Measurements from ENCODE around the gene ACER2. TPM values are rescaled to one million over a fixed set of nuclear protein-coding genes. Genes with fewer than 3 reads are reported as not detected.

Gene ACER2
- total and polyA plus RNA-seq, 10 of the 15 experiments (the other 5 are each of a cell fraction or from before 2014, with no cell fraction given), result 0.07 to 3.1 (median 2.2) TPM

DNA sequence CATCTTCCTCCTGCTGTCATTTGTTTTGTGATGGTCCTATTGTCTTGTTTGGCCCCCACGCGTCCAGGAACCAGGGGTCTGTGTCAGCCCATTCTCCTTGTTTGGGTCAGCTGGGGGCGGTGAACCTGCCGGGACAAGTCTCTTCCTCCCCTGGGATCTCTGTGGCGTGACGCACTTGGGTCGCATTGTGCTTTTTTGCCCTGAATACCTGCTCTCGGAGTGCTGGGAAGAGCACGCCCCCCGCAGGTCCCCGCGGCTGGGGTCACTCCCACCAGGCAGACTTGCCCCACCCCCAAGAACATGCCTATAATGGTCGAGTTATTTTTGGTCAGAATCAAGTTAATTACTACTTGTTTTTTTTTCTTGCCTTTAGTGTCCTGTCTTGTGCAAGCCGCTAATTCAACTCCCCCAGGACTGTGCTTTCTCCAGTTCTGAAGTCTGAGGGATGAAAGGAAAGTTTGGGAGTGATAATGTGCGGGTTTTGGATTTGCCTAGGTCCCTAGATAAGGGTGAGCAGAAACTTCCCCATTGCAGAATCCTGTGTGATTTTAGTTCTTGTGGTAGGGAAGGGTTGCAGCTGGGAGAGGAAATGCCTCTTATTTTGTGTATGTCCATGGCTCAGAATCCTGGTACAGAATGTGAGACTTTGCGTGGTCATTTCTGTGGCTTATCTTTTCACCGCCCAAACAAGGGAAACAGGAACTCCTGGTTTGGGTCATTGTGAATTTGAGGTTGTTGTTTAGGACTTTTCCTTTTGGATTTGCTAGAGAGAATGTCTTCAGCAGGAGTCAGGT is 789 bp downstream of the ACER2 start (continued):
- TF ChIP-seq, protein P1, sequence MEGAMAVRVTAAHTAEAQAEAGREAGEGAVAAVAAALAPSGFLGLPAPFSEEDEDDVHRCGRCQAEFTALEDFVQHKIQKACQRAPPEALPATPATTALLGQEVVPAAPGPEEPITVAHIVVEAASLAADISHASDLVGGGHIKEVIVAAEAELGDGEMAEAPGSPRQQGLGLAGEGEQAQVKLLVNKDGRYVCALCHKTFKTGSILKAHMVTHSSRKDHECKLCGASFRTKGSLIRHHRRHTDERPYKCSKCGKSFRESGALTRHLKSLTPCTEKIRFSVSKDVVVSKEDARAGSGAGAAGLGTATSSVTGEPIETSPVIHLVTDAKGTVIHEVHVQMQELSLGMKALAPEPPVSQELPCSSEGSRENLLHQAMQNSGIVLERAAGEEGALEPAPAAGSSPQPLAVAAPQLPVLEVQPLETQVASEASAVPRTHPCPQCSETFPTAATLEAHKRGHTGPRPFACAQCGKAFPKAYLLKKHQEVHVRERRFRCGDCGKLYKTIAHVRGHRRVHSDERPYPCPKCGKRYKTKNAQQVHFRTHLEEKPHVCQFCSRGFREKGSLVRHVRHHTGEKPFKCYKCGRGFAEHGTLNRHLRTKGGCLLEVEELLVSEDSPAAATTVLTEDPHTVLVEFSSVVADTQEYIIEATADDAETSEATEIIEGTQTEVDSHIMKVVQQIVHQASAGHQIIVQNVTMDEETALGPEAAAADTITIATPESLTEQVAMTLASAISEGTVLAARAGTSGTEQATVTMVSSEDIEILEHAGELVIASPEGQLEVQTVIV (IDR thresholded peaks at IDR 0.05; ENCODE audit: borderline replicate concordance, partially characterized antibody), result no peak
- TF ChIP-seq SRF (IDR thresholded peaks at IDR 0.05; ENCODE audit: low read depth in 2 of 2, low read length in 2 of 2) (no peak), MTA3 (IDR thresholded peaks at IDR 0.05; ENCODE audit: borderline replicate concordance, low read length) (no peak), NR2F1 (conservative IDR thresholded peaks at IDR 0.05) (no peak), NR2C1 (IDR thresholded peaks at IDR 0.05) (no peak), EED (IDR thresholded peaks at IDR 0.05; ENCODE audit: low read depth) (peak; percentile 42; the same call in 1 of the 2 replicates), ATF7 (IDR thresholded peaks at IDR 0.05; ENCODE audit: low read depth) (no peak), YY1 (IDR thresholded peaks at IDR 0.05; ENCODE audit: low read depth, low read length) (no peak), MYC (IDR thresholded peaks at IDR 0.05; ENCODE audit: insufficient read depth, insufficient read length, insufficient replicate concordance, low read length, severe bottlenecking) (no peak), PAX8 (IDR thresholded peaks at IDR 0.05) (no peak), ZNF207 (IDR thresholded peaks at IDR 0.05; ENCODE audit: borderline replicate concordance) (no peak), JUND (IDR thresholded peaks at IDR 0.05; ENCODE audit: low read depth, low read length) (no peak), BHLHE40 (IDR thresholded peaks at IDR 0.05; ENCODE audit: borderline replicate concordance in 1 of 2, low read depth in 2 of 2, low read length in 1 of 2) (0 out of 4 replicates have a peak, but pooled peaks of 1 of the 2 experiments have one; percentile 3)
- TF ChIP-seq, protein P2, sequence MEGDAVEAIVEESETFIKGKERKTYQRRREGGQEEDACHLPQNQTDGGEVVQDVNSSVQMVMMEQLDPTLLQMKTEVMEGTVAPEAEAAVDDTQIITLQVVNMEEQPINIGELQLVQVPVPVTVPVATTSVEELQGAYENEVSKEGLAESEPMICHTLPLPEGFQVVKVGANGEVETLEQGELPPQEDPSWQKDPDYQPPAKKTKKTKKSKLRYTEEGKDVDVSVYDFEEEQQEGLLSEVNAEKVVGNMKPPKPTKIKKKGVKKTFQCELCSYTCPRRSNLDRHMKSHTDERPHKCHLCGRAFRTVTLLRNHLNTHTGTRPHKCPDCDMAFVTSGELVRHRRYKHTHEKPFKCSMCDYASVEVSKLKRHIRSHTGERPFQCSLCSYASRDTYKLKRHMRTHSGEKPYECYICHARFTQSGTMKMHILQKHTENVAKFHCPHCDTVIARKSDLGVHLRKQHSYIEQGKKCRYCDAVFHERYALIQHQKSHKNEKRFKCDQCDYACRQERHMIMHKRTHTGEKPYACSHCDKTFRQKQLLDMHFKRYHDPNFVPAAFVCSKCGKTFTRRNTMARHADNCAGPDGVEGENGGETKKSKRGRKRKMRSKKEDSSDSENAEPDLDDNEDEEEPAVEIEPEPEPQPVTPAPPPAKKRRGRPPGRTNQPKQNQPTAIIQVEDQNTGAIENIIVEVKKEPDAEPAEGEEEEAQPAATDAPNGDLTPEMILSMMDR (IDR thresholded peaks at IDR 0.05 in 2 of 3, conservative IDR thresholded peaks at IDR 0.05 in 1 of 3; ENCODE audit: control insufficient read depth in 2 of 3, extremely low read depth in 1 of 3, insufficient read depth in 1 of 3, low read depth in 3 of 3, low read length in 3 of 3), result 0 out of 6 replicates have a peak, but pooled peaks of 2 of the 3 experiments have one; percentile 1 to 2
- TF ChIP-seq, protein P3, sequence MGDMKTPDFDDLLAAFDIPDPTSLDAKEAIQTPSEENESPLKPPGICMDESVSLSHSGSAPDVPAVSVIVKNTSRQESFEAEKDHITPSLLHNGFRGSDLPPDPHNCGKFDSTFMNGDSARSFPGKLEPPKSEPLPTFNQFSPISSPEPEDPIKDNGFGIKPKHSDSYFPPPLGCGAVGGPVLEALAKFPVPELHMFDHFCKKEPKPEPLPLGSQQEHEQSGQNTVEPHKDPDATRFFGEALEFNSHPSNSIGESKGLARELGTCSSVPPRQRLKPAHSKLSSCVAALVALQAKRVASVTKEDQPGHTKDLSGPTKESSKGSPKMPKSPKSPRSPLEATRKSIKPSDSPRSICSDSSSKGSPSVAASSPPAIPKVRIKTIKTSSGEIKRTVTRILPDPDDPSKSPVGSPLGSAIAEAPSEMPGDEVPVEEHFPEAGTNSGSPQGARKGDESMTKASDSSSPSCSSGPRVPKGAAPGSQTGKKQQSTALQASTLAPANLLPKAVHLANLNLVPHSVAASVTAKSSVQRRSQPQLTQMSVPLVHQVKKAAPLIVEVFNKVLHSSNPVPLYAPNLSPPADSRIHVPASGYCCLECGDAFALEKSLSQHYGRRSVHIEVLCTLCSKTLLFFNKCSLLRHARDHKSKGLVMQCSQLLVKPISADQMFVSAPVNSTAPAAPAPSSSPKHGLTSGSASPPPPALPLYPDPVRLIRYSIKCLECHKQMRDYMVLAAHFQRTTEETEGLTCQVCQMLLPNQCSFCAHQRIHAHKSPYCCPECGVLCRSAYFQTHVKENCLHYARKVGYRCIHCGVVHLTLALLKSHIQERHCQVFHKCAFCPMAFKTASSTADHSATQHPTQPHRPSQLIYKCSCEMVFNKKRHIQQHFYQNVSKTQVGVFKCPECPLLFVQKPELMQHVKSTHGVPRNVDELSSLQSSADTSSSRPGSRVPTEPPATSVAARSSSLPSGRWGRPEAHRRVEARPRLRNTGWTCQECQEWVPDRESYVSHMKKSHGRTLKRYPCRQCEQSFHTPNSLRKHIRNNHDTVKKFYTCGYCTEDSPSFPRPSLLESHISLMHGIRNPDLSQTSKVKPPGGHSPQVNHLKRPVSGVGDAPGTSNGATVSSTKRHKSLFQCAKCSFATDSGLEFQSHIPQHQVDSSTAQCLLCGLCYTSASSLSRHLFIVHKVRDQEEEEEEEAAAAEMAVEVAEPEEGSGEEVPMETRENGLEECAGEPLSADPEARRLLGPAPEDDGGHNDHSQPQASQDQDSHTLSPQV (IDR thresholded peaks at IDR 0.05), result no peak
- TF ChIP-seq, protein P4, sequence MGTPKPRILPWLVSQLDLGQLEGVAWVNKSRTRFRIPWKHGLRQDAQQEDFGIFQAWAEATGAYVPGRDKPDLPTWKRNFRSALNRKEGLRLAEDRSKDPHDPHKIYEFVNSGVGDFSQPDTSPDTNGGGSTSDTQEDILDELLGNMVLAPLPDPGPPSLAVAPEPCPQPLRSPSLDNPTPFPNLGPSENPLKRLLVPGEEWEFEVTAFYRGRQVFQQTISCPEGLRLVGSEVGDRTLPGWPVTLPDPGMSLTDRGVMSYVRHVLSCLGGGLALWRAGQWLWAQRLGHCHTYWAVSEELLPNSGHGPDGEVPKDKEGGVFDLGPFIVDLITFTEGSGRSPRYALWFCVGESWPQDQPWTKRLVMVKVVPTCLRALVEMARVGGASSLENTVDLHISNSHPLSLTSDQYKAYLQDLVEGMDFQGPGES (IDR thresholded peaks at IDR 0.05), result no peak
- TF ChIP-seq, protein P5, sequence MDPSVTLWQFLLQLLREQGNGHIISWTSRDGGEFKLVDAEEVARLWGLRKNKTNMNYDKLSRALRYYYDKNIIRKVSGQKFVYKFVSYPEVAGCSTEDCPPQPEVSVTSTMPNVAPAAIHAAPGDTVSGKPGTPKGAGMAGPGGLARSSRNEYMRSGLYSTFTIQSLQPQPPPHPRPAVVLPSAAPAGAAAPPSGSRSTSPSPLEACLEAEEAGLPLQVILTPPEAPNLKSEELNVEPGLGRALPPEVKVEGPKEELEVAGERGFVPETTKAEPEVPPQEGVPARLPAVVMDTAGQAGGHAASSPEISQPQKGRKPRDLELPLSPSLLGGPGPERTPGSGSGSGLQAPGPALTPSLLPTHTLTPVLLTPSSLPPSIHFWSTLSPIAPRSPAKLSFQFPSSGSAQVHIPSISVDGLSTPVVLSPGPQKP (IDR thresholded peaks at IDR 0.05; ENCODE audit: low read depth, low read length), result no peak

Measured in GM12878 (cell line).